Neural progenitor cell (in vitro differentiated cells): ENCODE data around the gene PROC.

Source experiments
- EZH2 ChIP-seq: fragments of 200-600 bp; sonication (generic); IDR thresholded peaks from 2 replicates; pipeline ENCODE4 v1.6.1; 2017; ENCODE audit warnings: antibody characterized with exemption, mild to moderate bottlenecking, moderate library complexity
- EZH2phosphoT487 ChIP-seq: fragments of 200-600 bp; sonication (generic); IDR thresholded peaks from 2 replicates; pipeline ENCODE4 v1.6.1; 2017; ENCODE audit warnings: antibody characterized with exemption
- TF ChIP-seq, protein P1 (sequence below): fragments of 200-600 bp; sonication (generic); IDR thresholded peaks from 2 replicates; pipeline ENCODE4 v1.5.1; 2017; ENCODE audit warnings: antibody characterized with exemption, mild to moderate bottlenecking

DNA sequence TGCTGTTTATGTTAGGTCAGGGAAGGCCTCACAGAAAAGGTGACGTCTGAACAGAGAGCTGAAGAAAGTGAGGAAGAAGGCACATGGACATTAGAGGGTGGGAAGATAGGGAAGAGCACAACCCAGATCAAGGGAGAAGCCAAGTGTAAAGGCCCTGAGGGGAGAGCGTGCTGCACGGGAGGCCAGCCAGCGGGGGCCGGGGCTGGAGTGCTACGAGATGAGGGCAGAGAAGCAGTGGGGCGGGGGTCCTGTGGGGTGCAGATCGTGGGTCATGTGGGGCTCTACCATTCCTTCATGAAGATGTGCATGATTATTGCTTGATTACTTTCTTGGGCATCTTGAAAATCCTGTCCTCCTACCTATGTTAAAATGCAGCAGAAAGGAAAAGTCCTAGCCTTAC lies 50.8 kb downstream of the PROC start:
- TF ChIP-seq EZH2: no peak
- TF ChIP-seq, protein P1, sequence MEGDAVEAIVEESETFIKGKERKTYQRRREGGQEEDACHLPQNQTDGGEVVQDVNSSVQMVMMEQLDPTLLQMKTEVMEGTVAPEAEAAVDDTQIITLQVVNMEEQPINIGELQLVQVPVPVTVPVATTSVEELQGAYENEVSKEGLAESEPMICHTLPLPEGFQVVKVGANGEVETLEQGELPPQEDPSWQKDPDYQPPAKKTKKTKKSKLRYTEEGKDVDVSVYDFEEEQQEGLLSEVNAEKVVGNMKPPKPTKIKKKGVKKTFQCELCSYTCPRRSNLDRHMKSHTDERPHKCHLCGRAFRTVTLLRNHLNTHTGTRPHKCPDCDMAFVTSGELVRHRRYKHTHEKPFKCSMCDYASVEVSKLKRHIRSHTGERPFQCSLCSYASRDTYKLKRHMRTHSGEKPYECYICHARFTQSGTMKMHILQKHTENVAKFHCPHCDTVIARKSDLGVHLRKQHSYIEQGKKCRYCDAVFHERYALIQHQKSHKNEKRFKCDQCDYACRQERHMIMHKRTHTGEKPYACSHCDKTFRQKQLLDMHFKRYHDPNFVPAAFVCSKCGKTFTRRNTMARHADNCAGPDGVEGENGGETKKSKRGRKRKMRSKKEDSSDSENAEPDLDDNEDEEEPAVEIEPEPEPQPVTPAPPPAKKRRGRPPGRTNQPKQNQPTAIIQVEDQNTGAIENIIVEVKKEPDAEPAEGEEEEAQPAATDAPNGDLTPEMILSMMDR: no peak
- TF ChIP-seq EZH2phosphoT487: no peak
